Stomach (tissue), 4 donors: ENCODE data around the gene CCDC74A.
"Not testable (repeated sequence)": the region's sequence is repeated elsewhere in the genome, so short reads cannot be mapped to it uniquely, and the experiment has no call there.

Experiments
- CTCF ChIP-seq, 7 experiments: fragments of 450-650 bp in 4 of 7; fragments of 200-600 bp in 3 of 7; sonication (generic) in 3 of 7; IDR thresholded peaks; one replicate each; pipeline ENCODE4 v1.5.1; 2016 to 2019; ENCODE audit warnings: antibody characterized with exemption in 7 of 7, control low read depth in 2 of 7, mild to moderate bottlenecking in 1 of 7
- POLR2A ChIP-seq, 4 donors: fragments of 450-650 bp; IDR thresholded peaks; one replicate each; pipeline ENCODE4 v1.6.1; 2016; ENCODE audit warnings: antibody characterized with exemption in 4 of 4, control low read depth in 2 of 4, mild to moderate bottlenecking in 1 of 4, moderate library complexity in 1 of 4

GRCh38 chr2:131517856-131518255, 9.8 kb upstream of the CCDC74A start:
- not testable (repeated sequence) for TF ChIP-seq POLR2A, CTCF (IDR thresholded peaks at IDR 0.05)
